GM12878 (cell line): ENCODE measurements around the gene OPCML. TPM values are rescaled to one million over a fixed set of nuclear protein-coding genes. Genes with fewer than 3 reads are reported as not detected.

Experiments
- ATAC-seq: fragments of 200-7000 bp; cut with Tn5 transposase; 3 replicates; pipeline ENCODE4 v1.9.1; 2020; ENCODE audit warnings: mild to moderate bottlenecking, moderate library complexity
- BruUV-seq: library from RNA; stranded (reverse); fragments of 400-500 nt; replicated peaks from 2 replicates; lab custom pipeline; 2021; lab: Mats Ljungman, UMichigan
- CTCF ChIA-PET: fragments of 300-600 bp; sonication (Branson Sonifier 250); formaldehyde crosslinking; extraction: SDS; loops from one replicate; lab custom pipeline; 2021; ENCODE audit warnings: inconsistent platforms; lab: Yijun Ruan, JAX
- POLR2A ChIA-PET: fragments of 350-600 bp; formaldehyde crosslinking; extraction: SDS; loops from one replicate; lab custom pipeline; 2021; ENCODE audit warnings: inconsistent platforms; lab: Charles Lee
- RAD21 ChIA-PET: fragments of 300-600 bp; sonication (Branson Sonifier 250); formaldehyde crosslinking; loops from one replicate; lab custom pipeline; 2023; ENCODE audit warnings: antibody characterized with exemption; ENCODE audit not compliant: unreplicated experiment; lab: Charles Lee
- SMC1A ChIA-PET: fragments of 300-600 bp; sonication (Branson Sonifier 250); formaldehyde crosslinking; loops from one replicate; lab custom pipeline; 2023; ENCODE audit not compliant: unreplicated experiment, uncharacterized antibody; lab: Charles Lee
- DNase-seq: peaks from one replicate; pipeline ENCODE4 v3.0.0-alpha.2; 2011; ENCODE audit warnings: low read depth, low spot score
- FAIRE-seq: peaks from 3 replicates; lab custom pipeline; 2011; peaks lifted over from hg19 to GRCh38; lab: Jason Lieb, UNC
- H2AFZ ChIP-seq: 2 replicates; pipeline ENCODE4 v1.6.0; 2011; ENCODE audit warnings: low read depth, low read length, control low read depth; ENCODE audit not compliant: control insufficient read depth
- H3K27ac ChIP-seq: 2 replicates; pipeline ENCODE4 v1.5.1; 2011; ENCODE audit warnings: control low read depth; ENCODE audit not compliant: control insufficient read depth, insufficient read depth
- H3K27me3 ChIP-seq, 2 experiments: replicated peaks in 1 of 2; 2 replicates each; pipeline versions ENCODE4 v1.6.0 to v1.6.1; 2011; ENCODE audit warnings: low read length in 1 of 2; ENCODE audit not compliant: control insufficient read depth in 2 of 2, insufficient read depth in 2 of 2
- H3K36me3 ChIP-seq, 2 experiments: 2 replicates each; pipeline ENCODE4 v1.5.1; 2011; ENCODE audit warnings: low read length in 1 of 2; ENCODE audit not compliant: control insufficient read depth in 2 of 2, insufficient read depth in 2 of 2
- H3K4me1 ChIP-seq: 2 replicates; pipeline ENCODE4 v1.6.1; 2011; ENCODE audit warnings: mild to moderate bottlenecking, low read length, moderate library complexity, mixed read lengths; ENCODE audit not compliant: control insufficient read depth, insufficient read depth
- H3K4me2 ChIP-seq: 2 replicates; pipeline ENCODE4 v1.6.0; 2011; ENCODE audit warnings: control low read depth; ENCODE audit not compliant: control insufficient read depth, insufficient read depth
- H3K4me3 ChIP-seq: fragments of 200-600 bp; sonication (generic); 2 replicates; pipeline ENCODE4 v1.5.1; 2016
- H3K79me2 ChIP-seq: 2 replicates; pipeline ENCODE4 v1.6.0; 2011; ENCODE audit warnings: low read length; ENCODE audit not compliant: control insufficient read depth, insufficient read depth
- H3K9ac ChIP-seq: 2 replicates; pipeline ENCODE4 v1.8.0; 2011; ENCODE audit warnings: low read length, control low read depth, mixed read lengths; ENCODE audit not compliant: control insufficient read depth, insufficient read depth
- H3K9me3 ChIP-seq: replicated peaks from 3 replicates; pipeline ENCODE4 v1.5.1; 2011; ENCODE audit warnings: mild to moderate bottlenecking, low read length; ENCODE audit not compliant: control insufficient read depth, insufficient read depth
- H4K20me1 ChIP-seq: 2 replicates; pipeline ENCODE4 v1.6.0; 2011; ENCODE audit not compliant: control insufficient read depth, insufficient read depth
- FOS ChIP-seq: IDR thresholded peaks from 3 replicates; pipeline ENCODE4 v1.6.1; 2011; ENCODE audit warnings: borderline replicate concordance; ENCODE audit not compliant: insufficient read length; ENCODE audit errors: extremely low read depth
- NR2F1 ChIP-seq: fragments of 450-650 bp; conservative IDR thresholded peaks from 2 replicates; pipeline ENCODE4 v1.6.1; 2017; ENCODE audit warnings: mild to moderate bottlenecking
- WGBS: methylation state at CpG from one replicate; pipeline ENCODE4 v1.1.6; 2016; ENCODE audit warnings: low lambda C conversion rate; ENCODE audit not compliant: insufficient replicate concordance, insufficient coverage; ENCODE audit errors: missing lambda C conversion rate; 5-methylcytosine and 5-hydroxymethylcytosine counted together
- in situ Hi-C: fragments of 300-500 bp; cut with MboI; formaldehyde crosslinking; loops from 9 replicates; pipeline ENCODE4 v1.14.3; 2018; ENCODE audit warnings: mixed read lengths
- intact Hi-C: fragments of 100-400 bp; cut with micrococcal nuclease; formaldehyde crosslinking; loops from one replicate; pipeline ENCODE4 v1.14.2; 2022; ENCODE audit not compliant: unreplicated experiment
- polyA plus RNA-seq, 11 experiments: library from polyadenylated mRNA; depleted of rRNA in 4 of 11; unstranded in 6 of 11; stranded (reverse) in 5 of 11; fragments of >200 nt; fragmentation: Nextera tagmentation in 4 of 11; fragmentation: Illumina TruSeq in 1 of 11; extraction: Ambion mirVana in 4 of 11; extraction: Trizol in 1 of 11; gene quantifications; 1 replicate in 1 of 11; 2 replicates in 10 of 11; pipeline versions ENCODE4 v1.2.1 to v1.2.3, GENCODE V29; 2011 to 2016; ENCODE audit warnings: inconsistent platforms in 2 of 11, missing spikeins in 2 of 11, low read depth in 1 of 11
- total RNA-seq, 4 experiments: library from RNA; depleted of rRNA in 3 of 4; stranded (reverse); fragments of >200 nt in 3 of 4; fragmentation: Illumina TruSeq in 1 of 4; extraction: Trizol in 1 of 4; gene quantifications; 2 replicates each; pipeline versions ENCODE4 v1.2.1 to v1.2.3, GENCODE V29; 2013 to 2021
- TF ChIP-seq, protein P1 (sequence below): fragments of 150-350 bp; IDR thresholded peaks from 2 replicates; pipeline ENCODE4 v1.6.1; 2016; ENCODE audit warnings: low read depth, low read length
- TF ChIP-seq, protein P2 (sequence below): IDR thresholded peaks from 2 replicates; pipeline ENCODE4 v1.6.1; 2011; ENCODE audit warnings: borderline replicate concordance, low read depth, mild to moderate bottlenecking, moderate library complexity, low read length; ENCODE audit not compliant: insufficient read depth, poor library complexity, severe bottlenecking
- TF ChIP-seq, protein P3 (sequence below): IDR thresholded peaks from 2 replicates; pipeline ENCODE4 v1.6.1; 2012; ENCODE audit warnings: low read depth, low read length, improper control_type of control experiment

OPCML gene
- total and polyA plus RNA-seq, 10 of the 15 experiments (the other 5 are each of a cell fraction or from before 2014, with no cell fraction given), result 0.84 TPM; not detected in 9

DNA sequence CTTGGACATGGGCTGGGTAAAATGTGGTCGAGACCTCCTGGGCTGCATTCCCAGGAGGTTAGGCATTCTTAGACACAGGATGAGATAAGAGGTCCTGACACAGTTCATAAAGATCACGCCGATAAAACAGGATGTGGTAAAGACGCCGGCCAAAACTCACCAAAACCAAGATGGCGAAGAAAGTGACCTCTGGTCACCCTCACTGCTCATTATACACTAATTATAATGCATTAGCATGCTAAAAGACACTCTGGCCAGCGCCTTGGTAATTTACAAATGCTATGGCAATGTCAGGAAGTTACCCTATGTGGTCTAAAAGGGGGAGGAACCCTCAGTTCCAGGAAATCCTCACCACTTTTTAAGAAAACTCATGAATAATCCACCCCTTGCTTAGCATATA, 983.3 kb downstream of the OPCML start:
- intact Hi-C loops, result no loop called here
- H3K4me1 ChIP-seq, result no peaks in the 10 kb centered on the region
- H2AFZ ChIP-seq, result no peak overlapping the region
- H4K20me1 ChIP-seq, result no peaks in the 10 kb centered on the region
- CTCF ChIA-PET, result interaction anchor here (1.8 kb wide), 1 partner anchor 10 kb away, joined by 4 read pairs; no protein-coding TSS in a partner anchor
- H3K4me2 ChIP-seq, result no peak overlapping the region
- RAD21 ChIA-PET, result no interaction called here
- POLR2A ChIA-PET, result no interaction called here
- whole genome bisulfite sequencing, result 38% methylated on average over 7 of the region's 7 CpGs
- no peak overlapping the region for H3K9ac ChIP-seq
- ATAC-seq (no peak), DNase-seq (no peak), FAIRE-seq (no peak)
- no peaks in the 10 kb centered on the region for H3K27me3 ChIP-seq
- TF ChIP-seq, protein P1, sequence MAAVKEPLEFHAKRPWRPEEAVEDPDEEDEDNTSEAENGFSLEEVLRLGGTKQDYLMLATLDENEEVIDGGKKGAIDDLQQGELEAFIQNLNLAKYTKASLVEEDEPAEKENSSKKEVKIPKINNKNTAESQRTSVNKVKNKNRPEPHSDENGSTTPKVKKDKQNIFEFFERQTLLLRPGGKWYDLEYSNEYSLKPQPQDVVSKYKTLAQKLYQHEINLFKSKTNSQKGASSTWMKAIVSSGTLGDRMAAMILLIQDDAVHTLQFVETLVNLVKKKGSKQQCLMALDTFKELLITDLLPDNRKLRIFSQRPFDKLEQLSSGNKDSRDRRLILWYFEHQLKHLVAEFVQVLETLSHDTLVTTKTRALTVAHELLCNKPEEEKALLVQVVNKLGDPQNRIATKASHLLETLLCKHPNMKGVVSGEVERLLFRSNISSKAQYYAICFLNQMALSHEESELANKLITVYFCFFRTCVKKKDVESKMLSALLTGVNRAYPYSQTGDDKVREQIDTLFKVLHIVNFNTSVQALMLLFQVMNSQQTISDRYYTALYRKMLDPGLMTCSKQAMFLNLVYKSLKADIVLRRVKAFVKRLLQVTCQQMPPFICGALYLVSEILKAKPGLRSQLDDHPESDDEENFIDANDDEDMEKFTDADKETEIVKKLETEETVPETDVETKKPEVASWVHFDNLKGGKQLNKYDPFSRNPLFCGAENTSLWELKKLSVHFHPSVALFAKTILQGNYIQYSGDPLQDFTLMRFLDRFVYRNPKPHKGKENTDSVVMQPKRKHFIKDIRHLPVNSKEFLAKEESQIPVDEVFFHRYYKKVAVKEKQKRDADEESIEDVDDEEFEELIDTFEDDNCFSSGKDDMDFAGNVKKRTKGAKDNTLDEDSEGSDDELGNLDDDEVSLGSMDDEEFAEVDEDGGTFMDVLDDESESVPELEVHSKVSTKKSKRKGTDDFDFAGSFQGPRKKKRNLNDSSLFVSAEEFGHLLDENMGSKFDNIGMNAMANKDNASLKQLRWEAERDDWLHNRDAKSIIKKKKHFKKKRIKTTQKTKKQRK, result no peak
- TF ChIP-seq NR2F1, result 0 out of 2 replicates have a peak, but pooled peaks have one; percentile 13
- in situ Hi-C loops, result no loop called here
- H3K79me2 ChIP-seq, result no peaks in the 10 kb centered on the region
- SMC1A ChIA-PET, result no interaction called here
- no peaks in the 10 kb centered on the region; the same call in 2 of the 3 replicates for H3K9me3 ChIP-seq
- H3K4me3 ChIP-seq, result no peak overlapping the region
- H3K36me3 ChIP-seq, result no peaks in the 10 kb centered on the region
- no peak overlapping the region for H3K27ac ChIP-seq
- no TSS peak for BruUV-seq

DNA sequence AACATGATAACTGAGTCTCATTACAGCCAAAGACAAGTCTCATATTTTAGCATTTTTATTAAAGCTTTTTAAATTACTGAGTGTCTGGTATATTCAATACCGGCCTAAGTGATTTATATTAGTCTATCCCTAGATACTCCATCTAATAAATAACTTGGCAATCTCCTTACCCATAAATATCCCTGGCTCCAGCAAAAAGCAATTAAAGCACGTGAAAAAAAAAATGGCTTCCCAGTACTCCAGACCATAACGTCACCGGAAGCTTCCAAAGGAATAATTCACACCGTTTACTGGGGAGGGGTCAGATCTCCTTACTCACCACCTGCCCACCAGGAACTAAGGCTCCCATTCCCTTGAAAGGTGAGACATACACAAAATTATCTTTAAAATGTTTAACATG, 988.3 kb downstream of the OPCML start:
- no TSS peak for BruUV-seq
- ChIA-PET CTCF (no interaction called here), POLR2A (no interaction called here), SMC1A (interaction anchor here (0.8 to 2.6 kb wide), 3 partner anchors 9 to 45 kb away, joined by 3 to 9 read pairs (median 3); no protein-coding TSS in a partner anchor), RAD21 (no interaction called here)
- H3K27ac ChIP-seq, result no peak overlapping the region
- intact Hi-C loops (no loop called here), in situ Hi-C loops (no loop called here)
- no peaks in the 10 kb centered on the region for H3K36me3 ChIP-seq
- 52% methylated on average over 5 of the region's 5 CpGs for WGBS
- DNase-seq (no peak), ATAC-seq (no peak), FAIRE-seq (no peak)
- H3K27me3 ChIP-seq, result no peaks in the 10 kb centered on the region
- no peak overlapping the region for H3K4me3 ChIP-seq
- H3K79me2 ChIP-seq, result no peaks in the 10 kb centered on the region
- H2AFZ ChIP-seq, result no peak overlapping the region
- no peak overlapping the region for H3K4me2 ChIP-seq
- H3K4me1 ChIP-seq, result no peaks in the 10 kb centered on the region; the same call in 1 of the 2 replicates
- no peaks in the 10 kb centered on the region for H4K20me1 ChIP-seq
- no peaks in the 10 kb centered on the region; the same call in 2 of the 3 replicates for H3K9me3 ChIP-seq
- H3K9ac ChIP-seq, result no peak overlapping the region
- TF ChIP-seq, protein P2, sequence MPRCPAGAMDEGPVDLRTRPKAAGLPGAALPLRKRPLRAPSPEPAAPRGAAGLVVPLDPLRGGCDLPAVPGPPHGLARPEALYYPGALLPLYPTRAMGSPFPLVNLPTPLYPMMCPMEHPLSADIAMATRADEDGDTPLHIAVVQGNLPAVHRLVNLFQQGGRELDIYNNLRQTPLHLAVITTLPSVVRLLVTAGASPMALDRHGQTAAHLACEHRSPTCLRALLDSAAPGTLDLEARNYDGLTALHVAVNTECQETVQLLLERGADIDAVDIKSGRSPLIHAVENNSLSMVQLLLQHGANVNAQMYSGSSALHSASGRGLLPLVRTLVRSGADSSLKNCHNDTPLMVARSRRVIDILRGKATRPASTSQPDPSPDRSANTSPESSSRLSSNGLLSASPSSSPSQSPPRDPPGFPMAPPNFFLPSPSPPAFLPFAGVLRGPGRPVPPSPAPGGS, result no peak
- TF ChIP-seq, protein P3, sequence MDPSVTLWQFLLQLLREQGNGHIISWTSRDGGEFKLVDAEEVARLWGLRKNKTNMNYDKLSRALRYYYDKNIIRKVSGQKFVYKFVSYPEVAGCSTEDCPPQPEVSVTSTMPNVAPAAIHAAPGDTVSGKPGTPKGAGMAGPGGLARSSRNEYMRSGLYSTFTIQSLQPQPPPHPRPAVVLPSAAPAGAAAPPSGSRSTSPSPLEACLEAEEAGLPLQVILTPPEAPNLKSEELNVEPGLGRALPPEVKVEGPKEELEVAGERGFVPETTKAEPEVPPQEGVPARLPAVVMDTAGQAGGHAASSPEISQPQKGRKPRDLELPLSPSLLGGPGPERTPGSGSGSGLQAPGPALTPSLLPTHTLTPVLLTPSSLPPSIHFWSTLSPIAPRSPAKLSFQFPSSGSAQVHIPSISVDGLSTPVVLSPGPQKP, result no peak
- no peak for TF ChIP-seq FOS
